OCI-LY7 (cell line): ENCODE results near the gene ADGRD2. TPM values are rescaled to one million over a fixed set of nuclear protein-coding genes. Genes with fewer than 3 reads are reported as not detected.

Experiments used
- BruUV-seq: library from RNA; stranded (reverse); fragments of 400-500 nt; replicated peaks from 2 replicates; lab custom pipeline; 2021; lab: Mats Ljungman, UMichigan
- CTCF ChIA-PET: fragments of 300-600 bp; sonication (Branson Sonifier 250); formaldehyde crosslinking; loops from one replicate; lab custom pipeline; 2022; ENCODE audit warnings: antibody characterized with exemption; ENCODE audit not compliant: unreplicated experiment; lab: Charles Lee
- POLR2A ChIA-PET: fragments of 300-600 bp; sonication (Branson Sonifier 250); formaldehyde crosslinking; loops from one replicate; lab custom pipeline; 2022; ENCODE audit warnings: antibody characterized with exemption; lab: Charles Lee
- DNase-seq: peaks from one replicate; pipeline ENCODE4 v3.0.0-alpha.2; 2015; ENCODE audit warnings: low spot score
- H2AFZ ChIP-seq: fragments of 200-600 bp; sonication (generic), shearing (Covaris generic); 2 replicates; pipeline ENCODE4 v1.6.1; 2014; ENCODE audit warnings: mild to moderate bottlenecking, antibody characterized with exemption, low read length, moderate library complexity
- H3K27ac ChIP-seq: fragments of 200-600 bp; sonication (generic); 2 replicates; pipeline ENCODE4 v1.5.1; 2014; ENCODE audit warnings: mixed run types, low read depth, mild to moderate bottlenecking, moderate library complexity, low read length, inconsistent platforms; ENCODE audit not compliant: poor library complexity, severe bottlenecking
- H3K36me3 ChIP-seq: fragments of 200-600 bp; sonication (generic); 2 replicates; pipeline ENCODE4 v1.6.1; 2014; ENCODE audit warnings: mild to moderate bottlenecking, antibody characterized with exemption, low read length, moderate library complexity, mixed read lengths; ENCODE audit not compliant: insufficient read depth
- H3K4me1 ChIP-seq: fragments of 200-600 bp; sonication (generic); 2 replicates; pipeline ENCODE4 v1.5.1; 2014; ENCODE audit warnings: mild to moderate bottlenecking, low read length; ENCODE audit not compliant: insufficient read depth, poor library complexity, severe bottlenecking
- H3K4me2 ChIP-seq: fragments of 200-600 bp; sonication (generic); 2 replicates; pipeline ENCODE4 v1.6.1; 2014; ENCODE audit warnings: mild to moderate bottlenecking, low read length
- H3K4me3 ChIP-seq: fragments of 200-600 bp; sonication (generic); 2 replicates; pipeline ENCODE4 v1.5.1; 2014; ENCODE audit warnings: mild to moderate bottlenecking, low read depth, low read length; ENCODE audit not compliant: poor library complexity, severe bottlenecking
- H3K79me2 ChIP-seq: fragments of 200-600 bp; sonication (generic); 2 replicates; pipeline ENCODE4 v1.6.1; 2016; ENCODE audit warnings: low read depth, mild to moderate bottlenecking, low read length, moderate library complexity, mixed read lengths; ENCODE audit not compliant: insufficient read depth
- H3K9me2 ChIP-seq: fragments of 200-600 bp; sonication (generic); 2 replicates; pipeline ENCODE4 v1.6.1; 2016; ENCODE audit warnings: mild to moderate bottlenecking, low read length, mixed read lengths; ENCODE audit not compliant: insufficient read depth
- H3K9me3 ChIP-seq: fragments of 200-600 bp; sonication (generic); 2 replicates; pipeline ENCODE4 v1.6.1; 2014; ENCODE audit warnings: mild to moderate bottlenecking, mixed run types, low read length, mixed read lengths
- H4K20me1 ChIP-seq: fragments of 200-600 bp; sonication (generic); 2 replicates; pipeline ENCODE4 v1.6.1; 2014; ENCODE audit warnings: mild to moderate bottlenecking, antibody characterized with exemption, low read length, moderate library complexity, mixed read lengths; ENCODE audit not compliant: insufficient read depth
- CTCF ChIP-seq: fragments of 200-600 bp; sonication (generic); conservative IDR thresholded peaks from 2 replicates; pipeline ENCODE4 v1.5.1; 2014; ENCODE audit warnings: mild to moderate bottlenecking, antibody characterized with exemption, low read length, moderate library complexity, mixed read lengths
- EZH2phosphoT487 ChIP-seq: fragments of 200-600 bp; sonication (generic); IDR thresholded peaks from 2 replicates; pipeline ENCODE4 v1.6.1; 2018; ENCODE audit warnings: low read depth, borderline replicate concordance, mild to moderate bottlenecking, mixed run types, antibody characterized with exemption, low read length, moderate library complexity, mixed read lengths
- intact Hi-C: fragments of 100-400 bp; cut with micrococcal nuclease; formaldehyde crosslinking; loops from one replicate; pipeline ENCODE4 v1.10.0; 2022; ENCODE audit not compliant: unreplicated experiment
- total RNA-seq, 2 experiments: library from RNA; depleted of rRNA in 1 of 2; stranded (reverse); fragments of >200 nt in 1 of 2; shearing (Covaris generic) in 1 of 2; gene quantifications; 2 replicates each; pipeline ENCODE4 v1.2.3, GENCODE V29; 2014 to 2022

Gene ADGRD2
- total RNA-seq, 2 experiments from 2014 or later, result not detected

- Histone ChIP-seq H3K79me2 (peaks cover 32% of the 10 kb centered on the region), H3K36me3 (peaks cover 68% of the 10 kb centered on the region), H3K4me1 (peaks cover 19% of the 10 kb centered on the region), H4K20me1 (no peaks in the 10 kb centered on the region), H2AFZ (no peak overlapping the region), H3K9me3 (peaks cover 6% of the 10 kb centered on the region; the same call in 1 of the 2 replicates), H3K4me2 (no peak overlapping the region), H3K9me2 (no peaks in the 10 kb centered on the region), H3K4me3 (no peak overlapping the region), H3K27ac (no peak overlapping the region)
- intact Hi-C loops, result no loop called here
- ChIA-PET POLR2A (no interaction called here), CTCF (no interaction called here)
- BruUV-seq, result no TSS peak
- no peak for DNase-seq
- TF ChIP-seq CTCF, result no peak
- no peak for TF ChIP-seq EZH2phosphoT487
Measured at GRCh38 chr9:124412228-124412575, 38.0 kb upstream of the ADGRD2 start.

GRCh38 chr9:124414612-124415011, 35.6 kb upstream of the ADGRD2 start:
- peak overlapping the region; percentile 92 for H3K4me3 ChIP-seq
- H3K79me2 ChIP-seq, result peaks cover 21% of the 10 kb centered on the region
- BruUV-seq, result TSS peak; percentile 70
- intact Hi-C loops, result no loop called here
- H4K20me1 ChIP-seq, result no peaks in the 10 kb centered on the region
- TF ChIP-seq EZH2phosphoT487, result no peak
- no peak for TF ChIP-seq CTCF
- ChIA-PET CTCF (no interaction called here), POLR2A (interaction anchor here (0.6 to 0.9 kb wide), 3 partner anchors 11 to 574 kb away, joined by 3 to 4 read pairs (median 3); no protein-coding TSS in a partner anchor)
- peak overlapping the region; percentile 85 for H3K4me2 ChIP-seq
- H3K36me3 ChIP-seq, result peaks cover 44% of the 10 kb centered on the region
- peaks cover 6% of the 10 kb centered on the region; the same call in 1 of the 2 replicates for H3K9me3 ChIP-seq
- no peaks in the 10 kb centered on the region for H3K9me2 ChIP-seq
- H3K27ac ChIP-seq, result peak overlapping the region; percentile 17
- H2AFZ ChIP-seq, result peak overlapping the region; percentile 98; the same call in 1 of the 2 replicates
- DNase-seq, result no peak
- peaks cover 19% of the 10 kb centered on the region for H3K4me1 ChIP-seq

GRCh38 chr9:124415102-124415851, 35.0 kb upstream of the ADGRD2 start, which contains the start of gene PSMB7:
TSS of gene PSMB7 (minus strand) at chr9:124415442. CDS start at chr9:124415425, 17 bp downstream.
- peak; percentile 100 for DNase-seq
- ChIA-PET POLR2A (interaction anchor here (0.7 to 1.2 kb wide), 2 partner anchors 15 to 16 kb away, joined by 3 read pairs; no protein-coding TSS in a partner anchor), CTCF (no interaction called here)
- TF ChIP-seq EZH2phosphoT487, result no peak
- peak; percentile 89 for TF ChIP-seq CTCF
- peak within 1 kb of the TSS; percentile 17 for H3K27ac ChIP-seq
- H3K36me3 ChIP-seq, result peaks cover 38% of the 10 kb centered on the region
- no TSS peak for BruUV-seq
- peaks cover 19% of the 10 kb centered on the region for H3K4me1 ChIP-seq
- peak within 1 kb of the TSS; percentile 85 for H3K4me2 ChIP-seq
- intact Hi-C loops, result no loop called here
- H3K9me2 ChIP-seq, result no peaks in the 10 kb centered on the region
- no peaks in the 10 kb centered on the region for H4K20me1 ChIP-seq
- peak within 1 kb of the TSS; percentile 92 for H3K4me3 ChIP-seq
- peaks cover 19% of the 10 kb centered on the region for H3K79me2 ChIP-seq
- H3K9me3 ChIP-seq, result peaks cover 6% of the 10 kb centered on the region; the same call in 1 of the 2 replicates
- H2AFZ ChIP-seq, result peak within 1 kb of the TSS; percentile 98
